ENCODE measurements around the gene EPB41.

EPB41 gene

GRCh38 chr1:28928314-28928941, 14.1 kb downstream of the EPB41 start:
- Histone ChIP-seq H3K36me3 (ENCODE audit: control insufficient read depth in 2 of 2, insufficient read depth in 1 of 2, low read length in 2 of 2) (no peaks in the 10 kb centered on the region), H3K4me1 (ENCODE audit: control insufficient read depth, insufficient read depth, low read length) (peaks cover 22% of the 10 kb centered on the region), H3K9me3 (ENCODE audit: control insufficient read depth, insufficient read depth, low read depth, low read length) (no peaks in the 10 kb centered on the region), H3K27ac (ENCODE audit: extremely low read depth, low read depth, low read length) (peak overlapping the region; percentile 65), H3K4me3 (ENCODE audit: low read depth, low read length) (no peak overlapping the region)
- CTCF ChIA-PET: interaction anchor here (0.6 to 0.9 kb wide), 4 partner anchors 13 to 404 kb away, joined by 3 to 4 read pairs (median 3); no protein-coding TSS in a partner anchor
- POLR2A ChIA-PET: interaction anchor here (1.2 kb wide), 1 partner anchor 14 kb away, joined by 3 read pairs; the partner anchor contains the start of gene EPB41
- TF ChIP-seq GLIS1 (tag by site-specific recombination; IDR thresholded peaks at IDR 0.05) (peak; percentile 25; the same call in 1 of the 2 replicates), PRDM6 (tag by site-specific recombination; IDR thresholded peaks at IDR 0.05) (peak; percentile 74), WT1 (tag by site-specific recombination; IDR thresholded peaks at IDR 0.05) (peak; percentile 45; the same call in 1 of the 2 replicates), ZNF335 (tag by site-specific recombination; conservative IDR thresholded peaks at IDR 0.05) (0 out of 2 replicates have a peak, but pooled peaks have one; percentile 30), ZNF211 (tag by site-specific recombination; IDR thresholded peaks at IDR 0.05; ENCODE audit: low read depth) (no peak), ZNF692 (tag by site-specific recombination; IDR thresholded peaks at IDR 0.05) (peak; percentile 24), ZNF280C (tag by site-specific recombination; IDR thresholded peaks at IDR 0.05) (no peak), OSR2 (tag by site-specific recombination; IDR thresholded peaks at IDR 0.05) (peak; percentile 63; the same call in 1 of the 2 replicates), ZBTB21 (tag by site-specific recombination; IDR thresholded peaks at IDR 0.05) (no peak), ZSCAN23 (tag by site-specific recombination; IDR thresholded peaks at IDR 0.05) (0 out of 2 replicates have a peak, but pooled peaks have one; percentile 11), ZNF518A (tag by site-specific recombination; conservative IDR thresholded peaks at IDR 0.05; ENCODE audit: low read depth) (peak; percentile 14; the same call in 1 of the 2 replicates), FEZF1 (tag by site-specific recombination; IDR thresholded peaks at IDR 0.05) (peak; percentile 30; the same call in 1 of the 2 replicates), SP7 (tag by site-specific recombination; IDR thresholded peaks at IDR 0.05) (peak; percentile 95), PRDM10 (tag by site-specific recombination; IDR thresholded peaks at IDR 0.05) (peak; percentile 73), ZBTB44 (tag by site-specific recombination; IDR thresholded peaks at IDR 0.05) (0 out of 2 replicates have a peak, but pooled peaks have one; percentile 4), ZNF791 (tag by site-specific recombination; IDR thresholded peaks at IDR 0.05) (no peak), TRIM28 (IDR thresholded peaks at IDR 0.05; ENCODE audit: borderline replicate concordance, low read length) (peak; percentile 64; the same call in 1 of the 2 replicates), PATZ1 (tag by site-specific recombination; IDR thresholded peaks at IDR 0.05) (peak; percentile 17; the same call in 1 of the 2 replicates)
